GM12864 (cell line): ENCODE data around the gene KRTAP9-9.
"Not testable (repeated sequence)": the region's sequence is repeated elsewhere in the genome, so short reads cannot be mapped to it uniquely, and the experiment has no call there.

Experiments used
- DNase-seq: peaks from one replicate; pipeline ENCODE4 v3.0.0-alpha.2; 2011; ENCODE audit warnings: low read depth
- H3K4me3 ChIP-seq: 2 replicates; pipeline ENCODE4 v1.5.1; 2011; ENCODE audit warnings: mild to moderate bottlenecking, low read depth, low read length, control low read depth
- CTCF ChIP-seq: IDR thresholded peaks from 2 replicates; pipeline ENCODE4 v1.5.1; 2011; ENCODE audit warnings: low read depth, mild to moderate bottlenecking, moderate library complexity, low read length, control low read depth, inconsistent platforms; ENCODE audit errors: missing control alignments

Gene KRTAP9-9

GRCh38 chr17:41255381-41256290 is at the start of gene KRTAP9-9:
TSS of gene KRTAP9-9 (plus strand) at chr17:41255384.
- DNase-seq, H3K4me3 ChIP-seq: not testable (repeated sequence)

- no peak for TF ChIP-seq CTCF
- DNase-seq: no peak
Measured at GRCh38 chr17:41211845-41212466, 43.2 kb upstream of the KRTAP9-9 start.

DNA sequence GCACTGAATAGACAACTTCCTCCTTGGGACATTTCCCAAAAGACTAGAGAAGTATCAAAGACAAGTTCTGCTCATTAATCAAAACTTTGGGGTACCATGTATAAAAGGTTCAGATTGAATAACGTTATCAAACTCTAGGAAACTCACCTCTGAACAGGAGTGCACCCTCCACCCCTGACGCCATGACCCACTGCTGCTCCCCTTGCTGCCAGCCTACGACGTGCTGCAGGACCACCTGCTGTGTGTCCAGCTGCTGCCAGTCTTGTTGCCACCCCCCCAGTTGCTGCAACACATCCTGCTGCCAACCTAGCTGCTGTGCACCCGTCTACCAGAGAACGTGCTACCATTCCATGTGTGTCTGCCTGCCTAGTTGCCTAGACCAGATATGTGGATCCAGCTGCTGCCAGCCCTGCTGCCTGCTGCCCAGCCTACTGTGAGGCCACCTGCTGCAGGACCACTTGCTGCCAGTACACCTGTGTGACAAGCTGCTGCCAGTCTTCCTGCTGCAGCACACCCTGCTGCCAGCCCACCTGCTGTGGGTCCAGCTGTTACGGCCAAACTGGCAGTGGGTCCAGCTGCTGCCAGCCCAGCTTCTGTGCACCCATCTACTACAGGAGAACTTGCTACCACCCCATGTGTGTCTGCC is 42.5 kb upstream of the KRTAP9-9 start:
- H3K4me3 ChIP-seq: no peak overlapping the region
- TF ChIP-seq CTCF: no peak
- DNase-seq: no peak

More at GRCh38 chr17:41211845-41212466, 43.2 kb upstream of the KRTAP9-9 start:
- no peak overlapping the region for H3K4me3 ChIP-seq

DNA sequence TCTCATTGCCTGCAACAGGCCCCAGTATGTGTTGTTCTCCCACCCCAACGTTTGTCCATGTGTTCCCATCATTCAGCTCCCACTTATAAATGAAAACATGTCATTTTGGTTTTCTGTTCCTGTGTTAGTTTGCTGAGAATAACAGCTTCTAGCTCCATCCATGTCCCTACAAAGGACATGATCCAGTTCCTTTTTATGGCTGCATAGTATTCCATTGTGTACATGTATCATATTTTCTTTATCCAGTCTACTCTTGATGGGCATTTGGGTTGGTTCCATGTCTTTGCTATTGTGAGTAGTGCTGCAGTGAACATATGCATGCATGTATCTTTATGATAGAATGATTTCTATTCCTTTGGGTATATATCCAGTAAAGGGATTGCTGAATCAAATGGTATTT is 39.5 kb upstream of the KRTAP9-9 start:
- DNase-seq: no peak
- TF ChIP-seq CTCF: no peak
- H3K4me3 ChIP-seq: no peak overlapping the region

GRCh38 chr17:41223821-41224220 is 31.4 kb upstream of the KRTAP9-9 start:
- DNase-seq: no peak
- no peak for TF ChIP-seq CTCF

DNA sequence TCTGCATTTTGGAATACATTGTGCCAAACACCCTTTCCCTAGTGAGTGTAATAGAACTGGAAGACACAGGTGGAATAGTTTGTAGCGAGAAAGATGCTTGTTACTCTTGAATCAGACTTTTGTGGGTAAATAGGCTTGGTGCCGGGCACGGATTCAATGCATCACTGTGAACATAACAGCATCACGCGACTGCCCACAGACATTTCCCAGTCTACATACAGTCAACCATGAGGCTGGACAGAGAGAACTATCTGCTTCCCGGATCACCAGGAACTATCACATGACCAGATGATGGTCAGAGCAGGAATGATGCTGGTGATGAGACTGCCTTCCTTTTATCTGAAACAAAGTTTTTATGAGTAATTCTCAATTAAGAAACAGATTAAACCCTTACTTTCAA is 29.1 kb upstream of the KRTAP9-9 start:
- no peak for DNase-seq
- TF ChIP-seq CTCF: no peak
- no peak overlapping the region for H3K4me3 ChIP-seq

More at GRCh38 chr17:41223821-41224220, 31.4 kb upstream of the KRTAP9-9 start:
- no peak overlapping the region for H3K4me3 ChIP-seq

- H3K4me3 ChIP-seq, DNase-seq: not testable (repeated sequence)
Measured at GRCh38 chr17:41226598-41227095, 28.5 kb upstream of the KRTAP9-9 start, which contains the start of gene KRTAP9-2. TSS of gene KRTAP9-2 (plus strand) at chr17:41226648. CDS start at chr17:41226655, 7 bp downstream.
